ENCODE data around the gene SEMA6D.

SEMA6D gene

GRCh38 chr15:47757331-47757730, 40.0 kb downstream of the SEMA6D start:
- no peaks in the 10 kb centered on the region for H3K4me1 ChIP-seq (ENCODE audit: insufficient read depth, low read length)
- H3K4me3 ChIP-seq (ENCODE audit: low read length): no peak overlapping the region
- H3K9me3 ChIP-seq (ENCODE audit: low read length): no peaks in the 10 kb centered on the region
- no peaks in the 10 kb centered on the region for H3K27me3 ChIP-seq (ENCODE audit: insufficient read depth, low read length)
- no peaks in the 10 kb centered on the region for H3K36me3 ChIP-seq (ENCODE audit: insufficient read depth, low read length)
- no peak overlapping the region for H2AFZ ChIP-seq (ENCODE audit: low read depth, low read length)

- no peaks in the 10 kb centered on the region for H3K4me1 ChIP-seq (ENCODE audit: insufficient read depth, low read length)
- H3K27me3 ChIP-seq (ENCODE audit: insufficient read depth, low read length): no peaks in the 10 kb centered on the region
- no peak overlapping the region for H3K4me3 ChIP-seq (ENCODE audit: low read length)
- H2AFZ ChIP-seq (ENCODE audit: low read depth, low read length): no peak overlapping the region
- H3K9me3 ChIP-seq (ENCODE audit: low read length): no peaks in the 10 kb centered on the region
- no peaks in the 10 kb centered on the region for H3K36me3 ChIP-seq (ENCODE audit: insufficient read depth, low read length)
Measured at GRCh38 chr15:47762621-47763020, 45.3 kb downstream of the SEMA6D start.

GRCh38 chr15:47764666-47765065, 47.4 kb downstream of the SEMA6D start:
- no peaks in the 10 kb centered on the region for H3K36me3 ChIP-seq (ENCODE audit: insufficient read depth, low read length)
- no peaks in the 10 kb centered on the region for H3K4me1 ChIP-seq (ENCODE audit: insufficient read depth, low read length)
- no peaks in the 10 kb centered on the region for H3K27me3 ChIP-seq (ENCODE audit: insufficient read depth, low read length)
- no peaks in the 10 kb centered on the region for H3K9me3 ChIP-seq (ENCODE audit: low read length)
- no peak overlapping the region for H2AFZ ChIP-seq (ENCODE audit: low read depth, low read length)
- H3K4me3 ChIP-seq (ENCODE audit: low read length): no peak overlapping the region

- no peaks in the 10 kb centered on the region for H3K36me3 ChIP-seq (ENCODE audit: insufficient read depth, low read length)
Measured at GRCh38 chr15:47766406-47766805, 49.1 kb downstream of the SEMA6D start.

GRCh38 chr15:47767035-47767434, 49.7 kb downstream of the SEMA6D start:
- no peaks in the 10 kb centered on the region for H3K9me3 ChIP-seq (ENCODE audit: low read length)
- H3K27me3 ChIP-seq (ENCODE audit: insufficient read depth, low read length): no peaks in the 10 kb centered on the region
- no peaks in the 10 kb centered on the region for H3K4me1 ChIP-seq (ENCODE audit: insufficient read depth, low read length)
- H3K36me3 ChIP-seq (ENCODE audit: insufficient read depth, low read length): no peaks in the 10 kb centered on the region
- no peak overlapping the region for H2AFZ ChIP-seq (ENCODE audit: low read depth, low read length)
- no peak overlapping the region for H3K4me3 ChIP-seq (ENCODE audit: low read length)

More at GRCh38 chr15:47766406-47766805, 49.1 kb downstream of the SEMA6D start:
- H2AFZ ChIP-seq (ENCODE audit: low read depth, low read length): no peak overlapping the region
- H3K4me1 ChIP-seq (ENCODE audit: insufficient read depth, low read length): no peaks in the 10 kb centered on the region
- H3K9me3 ChIP-seq (ENCODE audit: low read length): no peaks in the 10 kb centered on the region
- H3K4me3 ChIP-seq (ENCODE audit: low read length): no peak overlapping the region
- no peaks in the 10 kb centered on the region for H3K27me3 ChIP-seq (ENCODE audit: insufficient read depth, low read length)

- Histone ChIP-seq H2AFZ (ENCODE audit: low read depth, low read length) (no peak overlapping the region), H3K4me3 (ENCODE audit: low read length) (no peak overlapping the region), H3K4me1 (ENCODE audit: insufficient read depth, low read length) (no peaks in the 10 kb centered on the region), H3K27me3 (ENCODE audit: insufficient read depth, low read length) (no peaks in the 10 kb centered on the region), H3K36me3 (ENCODE audit: insufficient read depth, low read length) (no peaks in the 10 kb centered on the region), H3K9me3 (ENCODE audit: low read length) (no peaks in the 10 kb centered on the region)
Measured at GRCh38 chr15:47768735-47769134, 51.4 kb downstream of the SEMA6D start.

- Histone ChIP-seq H2AFZ (ENCODE audit: low read depth, low read length) (no peak overlapping the region), H3K4me1 (ENCODE audit: insufficient read depth, low read length) (no peaks in the 10 kb centered on the region), H3K36me3 (ENCODE audit: insufficient read depth, low read length) (no peaks in the 10 kb centered on the region), H3K9me3 (ENCODE audit: low read length) (no peaks in the 10 kb centered on the region), H3K4me3 (ENCODE audit: low read length) (no peak overlapping the region), H3K27me3 (ENCODE audit: insufficient read depth, low read length) (no peaks in the 10 kb centered on the region)
Measured at GRCh38 chr15:47769166-47769565, 51.9 kb downstream of the SEMA6D start.

GRCh38 chr15:47773143-47773542, 55.8 kb downstream of the SEMA6D start:
- H3K27me3 ChIP-seq (ENCODE audit: insufficient read depth, low read length): no peaks in the 10 kb centered on the region
- H3K4me3 ChIP-seq (ENCODE audit: low read length): no peak overlapping the region
- H3K4me1 ChIP-seq (ENCODE audit: insufficient read depth, low read length): no peaks in the 10 kb centered on the region
- H3K36me3 ChIP-seq (ENCODE audit: insufficient read depth, low read length): no peaks in the 10 kb centered on the region
- no peak overlapping the region for H2AFZ ChIP-seq (ENCODE audit: low read depth, low read length)
- no peaks in the 10 kb centered on the region for H3K9me3 ChIP-seq (ENCODE audit: low read length)

GRCh38 chr15:47778263-47778770, 61.0 kb downstream of the SEMA6D start:
- Histone ChIP-seq H3K4me1 (ENCODE audit: insufficient read depth, low read length) (no peaks in the 10 kb centered on the region), H3K36me3 (ENCODE audit: insufficient read depth, low read length) (no peaks in the 10 kb centered on the region), H3K4me3 (ENCODE audit: low read length) (no peak overlapping the region), H3K27me3 (ENCODE audit: insufficient read depth, low read length) (no peaks in the 10 kb centered on the region), H2AFZ (ENCODE audit: low read depth, low read length) (no peak overlapping the region), H3K9me3 (ENCODE audit: low read length) (no peaks in the 10 kb centered on the region)

- Histone ChIP-seq H3K4me3 (ENCODE audit: low read length) (no peak overlapping the region), H3K27me3 (ENCODE audit: insufficient read depth, low read length) (no peaks in the 10 kb centered on the region), H3K9me3 (ENCODE audit: low read length) (no peaks in the 10 kb centered on the region), H3K4me1 (ENCODE audit: insufficient read depth, low read length) (no peaks in the 10 kb centered on the region), H2AFZ (ENCODE audit: low read depth, low read length) (no peak overlapping the region), H3K36me3 (ENCODE audit: insufficient read depth, low read length) (no peaks in the 10 kb centered on the region)
Measured at GRCh38 chr15:47780971-47781370, 63.7 kb downstream of the SEMA6D start.

- H3K4me3 ChIP-seq (ENCODE audit: low read length): no peak overlapping the region
- no peaks in the 10 kb centered on the region for H3K9me3 ChIP-seq (ENCODE audit: low read length)
- H3K36me3 ChIP-seq (ENCODE audit: insufficient read depth, low read length): no peaks in the 10 kb centered on the region
- no peak overlapping the region for H2AFZ ChIP-seq (ENCODE audit: low read depth, low read length)
- H3K27me3 ChIP-seq (ENCODE audit: insufficient read depth, low read length): no peaks in the 10 kb centered on the region
- no peaks in the 10 kb centered on the region for H3K4me1 ChIP-seq (ENCODE audit: insufficient read depth, low read length)
Measured at GRCh38 chr15:47781527-47781926, 64.2 kb downstream of the SEMA6D start.

GRCh38 chr15:47784820-47785219, 67.5 kb downstream of the SEMA6D start:
- H3K4me3 ChIP-seq (ENCODE audit: low read length): no peak overlapping the region
- no peaks in the 10 kb centered on the region for H3K4me1 ChIP-seq (ENCODE audit: insufficient read depth, low read length)
- H3K9me3 ChIP-seq (ENCODE audit: low read length): no peaks in the 10 kb centered on the region
- H3K27me3 ChIP-seq (ENCODE audit: insufficient read depth, low read length): no peaks in the 10 kb centered on the region
- no peak overlapping the region for H2AFZ ChIP-seq (ENCODE audit: low read depth, low read length)
- H3K36me3 ChIP-seq (ENCODE audit: insufficient read depth, low read length): no peaks in the 10 kb centered on the region

GRCh38 chr15:47786371-47786770, 69.1 kb downstream of the SEMA6D start:
- no peaks in the 10 kb centered on the region for H3K27me3 ChIP-seq (ENCODE audit: insufficient read depth, low read length)
- no peaks in the 10 kb centered on the region for H3K36me3 ChIP-seq (ENCODE audit: insufficient read depth, low read length)
- no peak overlapping the region for H2AFZ ChIP-seq (ENCODE audit: low read depth, low read length)
- no peak overlapping the region for H3K4me3 ChIP-seq (ENCODE audit: low read length)
- H3K9me3 ChIP-seq (ENCODE audit: low read length): no peaks in the 10 kb centered on the region
- H3K4me1 ChIP-seq (ENCODE audit: insufficient read depth, low read length): no peaks in the 10 kb centered on the region

- Histone ChIP-seq H3K27me3 (ENCODE audit: insufficient read depth, low read length) (no peaks in the 10 kb centered on the region), H3K4me3 (ENCODE audit: low read length) (no peak overlapping the region), H2AFZ (ENCODE audit: low read depth, low read length) (no peak overlapping the region), H3K36me3 (ENCODE audit: insufficient read depth, low read length) (no peaks in the 10 kb centered on the region), H3K9me3 (ENCODE audit: low read length) (no peaks in the 10 kb centered on the region), H3K4me1 (ENCODE audit: insufficient read depth, low read length) (no peaks in the 10 kb centered on the region)
Measured at GRCh38 chr15:47787875-47788274, 70.6 kb downstream of the SEMA6D start.
